Activated naive CD4-positive, alpha-beta T cell treated with anti-CD3 and anti-CD28 coated beads, Interleukin-2, amount 50 U/mL, for 72 hours (primary cell): ENCODE measurements around the gene FOXJ3. TPM values are rescaled to one million over a fixed set of nuclear protein-coding genes. Genes with fewer than 3 reads are reported as not detected.

Experiments used
- ATAC-seq, 2 donors: fragments of 150-1000 bp; cut with Tn5 transposase; 2 replicates each; pipeline ENCODE4 v1.10.0; 2021; ENCODE audit warnings: mild to moderate bottlenecking in 2 of 2, moderate library complexity in 2 of 2
- DNase-seq, 2 donors: peaks; one replicate each; pipeline ENCODE4 v3.0.0; 2021 to 2022; ENCODE audit warnings: low spot score in 2 of 2
- H3K27ac Mint-ChIP-seq, 2 donors: one replicate each; pipeline ENCODE4 v1.8.0; 2022; ENCODE audit warnings: mild to moderate bottlenecking in 2 of 2, mixed read lengths in 2 of 2
- H3K36me3 Mint-ChIP-seq, 2 donors: one replicate each; pipeline ENCODE4 v1.8.0; 2022; ENCODE audit warnings: mixed read lengths in 2 of 2
- H3K9me3 Mint-ChIP-seq, 2 donors: one replicate each; pipeline ENCODE4 v1.8.0; 2022; ENCODE audit warnings: mixed read lengths in 2 of 2
- total RNA-seq, 2 donors: library from RNA; stranded (reverse); gene quantifications; one replicate each; pipeline ENCODE4 v1.2.3, GENCODE V29; 2022

FOXJ3 gene
- total RNA-seq, 2 donors from 2014 or later: 51.0 to 52.9 TPM

- Mint-ChIP-seq H3K9me3 (no peaks in the 10 kb centered on the region), H3K36me3 (peaks cover 0 to 6% of the 10 kb centered on the region in 2 donors), H3K27ac (peak overlapping the region in 1 of 2 donors; percentile 92)
- no peak for DNase-seq
- ATAC-seq: peak; percentile 99 to 100
Measured at GRCh38 chr1:42282867-42283583, 52.0 kb downstream of the FOXJ3 start.

- DNase-seq: no peak
- no peak overlapping the region for H3K27ac Mint-ChIP-seq
- no peaks in the 10 kb centered on the region for H3K9me3 Mint-ChIP-seq
- H3K36me3 Mint-ChIP-seq: peaks cover 0 to 10% of the 10 kb centered on the region in 2 donors
- ATAC-seq: no peak
Measured at GRCh38 chr1:42282024-42282579, 52.9 kb downstream of the FOXJ3 start.

- ATAC-seq: no peak
- no peaks in the 10 kb centered on the region for H3K9me3 Mint-ChIP-seq
- peaks cover 0 to 10% of the 10 kb centered on the region in 2 donors for H3K36me3 Mint-ChIP-seq
- H3K27ac Mint-ChIP-seq: no peak overlapping the region
- DNase-seq: no peak
Measured at GRCh38 chr1:42280821-42281220, 54.2 kb downstream of the FOXJ3 start.

GRCh38 chr1:42279055-42279454, 56.0 kb downstream of the FOXJ3 start:
- no peak overlapping the region for H3K27ac Mint-ChIP-seq
- H3K9me3 Mint-ChIP-seq: no peaks in the 10 kb centered on the region
- DNase-seq: no peak
- no peak for ATAC-seq
- peaks cover 0 to 10% of the 10 kb centered on the region in 2 donors for H3K36me3 Mint-ChIP-seq

GRCh38 chr1:42272920-42273319, 62.1 kb downstream of the FOXJ3 start:
- H3K9me3 Mint-ChIP-seq: peaks cover 0 to 5% of the 10 kb centered on the region in 2 donors
- DNase-seq (no peak), ATAC-seq (no peak)
- no peak overlapping the region for H3K27ac Mint-ChIP-seq
- H3K36me3 Mint-ChIP-seq: peaks cover 5 to 11% of the 10 kb centered on the region in 2 donors

- H3K36me3 Mint-ChIP-seq: peaks cover 12 to 28% of the 10 kb centered on the region in 2 donors
- H3K27ac Mint-ChIP-seq: no peak overlapping the region
- no peak for DNase-seq
- H3K9me3 Mint-ChIP-seq: peaks cover 0 to 5% of the 10 kb centered on the region in 2 donors
- ATAC-seq: no peak
Measured at GRCh38 chr1:42267904-42268303, 67.1 kb downstream of the FOXJ3 start.

- no peak for DNase-seq
- peaks cover 9 to 32% of the 10 kb centered on the region in 2 donors for H3K36me3 Mint-ChIP-seq
- no peak overlapping the region for H3K27ac Mint-ChIP-seq
- H3K9me3 Mint-ChIP-seq: peaks cover 0 to 5% of the 10 kb centered on the region in 2 donors
- ATAC-seq: no peak
Measured at GRCh38 chr1:42266253-42267135, 68.5 kb downstream of the FOXJ3 start.

- Mint-ChIP-seq H3K36me3 (peaks cover 9 to 38% of the 10 kb centered on the region in 2 donors), H3K27ac (no peak overlapping the region), H3K9me3 (peaks cover 0 to 3% of the 10 kb centered on the region in 2 donors)
- DNase-seq: no peak
- ATAC-seq: no peak
Measured at GRCh38 chr1:42264511-42265190, 70.4 kb downstream of the FOXJ3 start.

- no peak for ATAC-seq
- H3K27ac Mint-ChIP-seq: no peak overlapping the region
- H3K36me3 Mint-ChIP-seq: peaks cover 9 to 35% of the 10 kb centered on the region in 2 donors
- DNase-seq: no peak
- no peaks in the 10 kb centered on the region for H3K9me3 Mint-ChIP-seq
Measured at GRCh38 chr1:42263019-42263418, 72.0 kb downstream of the FOXJ3 start.

GRCh38 chr1:42260376-42261070, 74.5 kb downstream of the FOXJ3 start:
- ATAC-seq: no peak
- H3K36me3 Mint-ChIP-seq: peaks cover 9 to 42% of the 10 kb centered on the region in 2 donors
- DNase-seq: no peak
- H3K27ac Mint-ChIP-seq: no peak overlapping the region
- no peaks in the 10 kb centered on the region for H3K9me3 Mint-ChIP-seq

GRCh38 chr1:42259739-42260064, 75.3 kb downstream of the FOXJ3 start:
- Mint-ChIP-seq H3K9me3 (peaks cover 5 to 7% of the 10 kb centered on the region in 2 donors), H3K27ac (no peak overlapping the region), H3K36me3 (peaks cover 14 to 50% of the 10 kb centered on the region in 2 donors)

GRCh38 chr1:42259059-42259738, 75.8 kb downstream of the FOXJ3 start:
- Mint-ChIP-seq H3K36me3 (peaks cover 9 to 45% of the 10 kb centered on the region in 2 donors), H3K27ac (no peak overlapping the region)
- no peak for ATAC-seq

More at GRCh38 chr1:42259739-42260064, 75.3 kb downstream of the FOXJ3 start:
- no peak for DNase-seq
- no peak for ATAC-seq

GRCh38 chr1:42258218-42258617, 76.8 kb downstream of the FOXJ3 start:
- ATAC-seq: no peak
- DNase-seq: no peak
- peaks cover 7 to 37% of the 10 kb centered on the region in 2 donors for H3K36me3 Mint-ChIP-seq
- H3K9me3 Mint-ChIP-seq: peaks cover 5 to 7% of the 10 kb centered on the region in 2 donors
- peak overlapping the region in 1 of 2 donors; percentile 72 for H3K27ac Mint-ChIP-seq

More at GRCh38 chr1:42259059-42259738, 75.8 kb downstream of the FOXJ3 start:
- DNase-seq: no peak
- peaks cover 5 to 7% of the 10 kb centered on the region in 2 donors for H3K9me3 Mint-ChIP-seq

- Mint-ChIP-seq H3K9me3 (peaks cover 9 to 18% of the 10 kb centered on the region in 2 donors), H3K27ac (no peak overlapping the region), H3K36me3 (peaks cover 28 to 41% of the 10 kb centered on the region in 2 donors)
- no peak for DNase-seq
- ATAC-seq: no peak
Measured at GRCh38 chr1:42251042-42251441, 84.0 kb downstream of the FOXJ3 start.

GRCh38 chr1:42250164-42250563, 84.9 kb downstream of the FOXJ3 start:
- H3K36me3 Mint-ChIP-seq: peaks cover 27 to 42% of the 10 kb centered on the region in 2 donors
- DNase-seq (no peak), ATAC-seq (no peak)
- H3K9me3 Mint-ChIP-seq: peaks cover 7 to 15% of the 10 kb centered on the region in 2 donors
- H3K27ac Mint-ChIP-seq: no peak overlapping the region
